SIG-M5 treated with dmso at 0.1 percent for 504 hours (cell line): ENCODE results near the gene LRP3.
"Not testable (repeated sequence)": the region's sequence is repeated elsewhere in the genome, so short reads cannot be mapped to it uniquely, and the experiment has no call there.

Source experiments
- DNase-seq: peaks from one replicate; lab custom pipeline; 2025; ENCODE audit not compliant: unreplicated experiment; lab: John Stamatoyannopoulos, UW

The LRP3 gene

GRCh38 chr19:33215438-33216197 is 21.5 kb downstream of the LRP3 start:
- DNase-seq, result no peak

- no peak for DNase-seq
Measured at GRCh38 chr19:33216198-33216830, 22.2 kb downstream of the LRP3 start.

- no peak for DNase-seq
Measured at GRCh38 chr19:33217881-33218280, 23.8 kb downstream of the LRP3 start.

GRCh38 chr19:33219261-33219815 is 25.2 kb downstream of the LRP3 start:
- DNase-seq, result no peak

- no peak for DNase-seq
Measured at GRCh38 chr19:33220115-33220514, 26.0 kb downstream of the LRP3 start.

- DNase-seq, result no peak
Measured at GRCh38 chr19:33220735-33221134, 26.6 kb downstream of the LRP3 start.

- no peak for DNase-seq
Measured at GRCh38 chr19:33221638-33222037, 27.5 kb downstream of the LRP3 start.

- not testable (repeated sequence) for DNase-seq
Measured at GRCh38 chr19:33222255-33222654, 28.1 kb downstream of the LRP3 start.

- no peak for DNase-seq
Measured at GRCh38 chr19:33224694-33225457, 30.7 kb downstream of the LRP3 start.

GRCh38 chr19:33225458-33225926 is 31.4 kb downstream of the LRP3 start, which contains the start of gene SLC7A10:
Gene SLC7A10 (minus strand): TSS chr19:33225850. CDS start chr19:33225703, 147 bp downstream.
- no peak for DNase-seq

GRCh38 chr19:33226550-33227241 is 32.6 kb downstream of the LRP3 start:
- no peak for DNase-seq

GRCh38 chr19:33227242-33227650 is 33.1 kb downstream of the LRP3 start:
- DNase-seq, result no peak

- DNase-seq, result no peak
Measured at GRCh38 chr19:33227870-33228599, 33.9 kb downstream of the LRP3 start.

GRCh38 chr19:33229962-33230361 is 35.8 kb downstream of the LRP3 start:
- DNase-seq, result no peak

- DNase-seq, result peak; percentile 15
Measured at GRCh38 chr19:33231511-33231910, 37.4 kb downstream of the LRP3 start.

GRCh38 chr19:33232656-33233055 is 38.5 kb downstream of the LRP3 start:
- no peak for DNase-seq

GRCh38 chr19:33233056-33233873 is 39.1 kb downstream of the LRP3 start:
- DNase-seq, result no peak

- no peak for DNase-seq
Measured at GRCh38 chr19:33234092-33234491, 40.0 kb downstream of the LRP3 start.

GRCh38 chr19:33234736-33235135 is 40.6 kb downstream of the LRP3 start:
- DNase-seq, result no peak
